ENCODE data around the gene B3GAT3.

The B3GAT3 gene

GRCh38 chr11:62615521-62615920, 6.3 kb downstream of the B3GAT3 start:
- H3K4me3 ChIP-seq (ENCODE audit: control insufficient read depth, low read depth, low read length), result no peak overlapping the region

GRCh38 chr11:62614275-62614674, 7.5 kb downstream of the B3GAT3 start:
- no peak for DNase-seq (ENCODE audit: low read depth)
- TF ChIP-seq CTCF (conservative IDR thresholded peaks at IDR 0.05; ENCODE audit: control insufficient read depth, insufficient read depth, low read depth, low read length), result no peak
- H3K4me3 ChIP-seq (ENCODE audit: control insufficient read depth, low read depth, low read length), result no peak overlapping the region

More at GRCh38 chr11:62615521-62615920, 6.3 kb downstream of the B3GAT3 start:
- no peak for DNase-seq (ENCODE audit: low read depth)
- no peak for TF ChIP-seq CTCF (conservative IDR thresholded peaks at IDR 0.05; ENCODE audit: control insufficient read depth, insufficient read depth, low read depth, low read length)

GRCh38 chr11:62613291-62613778, 8.5 kb downstream of the B3GAT3 start:
- TF ChIP-seq CTCF (conservative IDR thresholded peaks at IDR 0.05; ENCODE audit: control insufficient read depth, insufficient read depth, low read depth, low read length), result no peak
- no peak overlapping the region for H3K4me3 ChIP-seq (ENCODE audit: control insufficient read depth, low read depth, low read length)
- DNase-seq (ENCODE audit: low read depth), result no peak

GRCh38 chr11:62612366-62613290, 9.2 kb downstream of the B3GAT3 start, which contains the start of the genes EML3 and ROM1:
TSS of gene EML3 (minus strand) at chr11:62612775. CDS start at chr11:62612457, 318 bp downstream.
TSS of gene ROM1 (plus strand) at chr11:62613257. CDS start at chr11:62613282, 25 bp downstream.
- TF ChIP-seq CTCF (conservative IDR thresholded peaks at IDR 0.05; ENCODE audit: control insufficient read depth, insufficient read depth, low read depth, low read length), result peak; percentile 48
- peak; percentile 87 for DNase-seq (ENCODE audit: low read depth)
- peak within 1 kb of the TSS; percentile 64 for H3K4me3 ChIP-seq (ENCODE audit: control insufficient read depth, low read depth, low read length)

GRCh38 chr11:62611705-62612365, 10.0 kb downstream of the B3GAT3 start:
- peak overlapping the region; percentile 64 for H3K4me3 ChIP-seq (ENCODE audit: control insufficient read depth, low read depth, low read length)
- peak; percentile 76 for DNase-seq (ENCODE audit: low read depth)
- TF ChIP-seq CTCF (conservative IDR thresholded peaks at IDR 0.05; ENCODE audit: control insufficient read depth, insufficient read depth, low read depth, low read length), result no peak

GRCh38 chr11:62610814-62611704, 10.7 kb downstream of the B3GAT3 start:
- TF ChIP-seq CTCF (conservative IDR thresholded peaks at IDR 0.05; ENCODE audit: control insufficient read depth, insufficient read depth, low read depth, low read length), result no peak
- H3K4me3 ChIP-seq (ENCODE audit: control insufficient read depth, low read depth, low read length), result peak overlapping the region; percentile 64
- DNase-seq (ENCODE audit: low read depth), result no peak
